ENCODE data around the gene ARL6IP1. TPM values are rescaled to one million over a fixed set of nuclear protein-coding genes. Genes with fewer than 3 reads are reported as not detected.
A peak's percentile ranks its signal among the peaks of the same experiment; 100 is the strongest.

The ARL6IP1 gene
- total RNA-seq, 2 experiments from 2014 or later: 97.0 to 97.3 TPM

- ATAC-seq (no peak), DNase-seq (no peak)
- H3K4me3 Mint-ChIP-seq: no peak overlapping the region
- peaks cover 22% of the 10 kb centered on the region for H3K4me1 Mint-ChIP-seq (ENCODE audit: low read depth)
- peaks cover 62% of the 10 kb centered on the region for H3K36me3 Mint-ChIP-seq (ENCODE audit: low read depth)
- H3K9me3 Mint-ChIP-seq: no peaks in the 10 kb centered on the region
- H3K27ac Mint-ChIP-seq: peak overlapping the region; percentile 71
- ChIA-PET POLR2A (no interaction called here), CTCF (no interaction called here)
- intact Hi-C loops (cut with micrococcal nuclease): no loop called here
- H3K27me3 Mint-ChIP-seq: no peaks in the 10 kb centered on the region
- TF ChIP-seq CTCF (IDR thresholded peaks at IDR 0.05): no peak
Observed at GRCh38 chr16:18839555-18839954, 38.2 kb upstream of the ARL6IP1 start.

- H3K4me3 Mint-ChIP-seq: no peak overlapping the region
- DNase-seq (no peak), ATAC-seq (peak; percentile 91)
- peaks cover 64% of the 10 kb centered on the region for H3K36me3 Mint-ChIP-seq (ENCODE audit: low read depth)
- POLR2A ChIA-PET: interaction anchor here (0.6 to 3.0 kb wide), 6 partner anchors 12 to 98 kb away, joined by 3 to 12 read pairs (median 4); no protein-coding TSS in a partner anchor
- intact Hi-C loops (cut with micrococcal nuclease): no loop called here
- H3K27ac Mint-ChIP-seq: peak overlapping the region; percentile 87
- CTCF ChIA-PET: interaction anchor here (1.4 to 2.5 kb wide), 3 partner anchors 11 to 42 kb away, joined by 3 to 7 read pairs (median 7); partner anchors contain the start of gene ARL6IP1
- H3K4me1 Mint-ChIP-seq (ENCODE audit: low read depth): peaks cover 22% of the 10 kb centered on the region
- H3K27me3 Mint-ChIP-seq: no peaks in the 10 kb centered on the region
- no peak for TF ChIP-seq CTCF (IDR thresholded peaks at IDR 0.05)
- H3K9me3 Mint-ChIP-seq: no peaks in the 10 kb centered on the region
Observed at GRCh38 chr16:18836702-18837101, 35.4 kb upstream of the ARL6IP1 start.

- CTCF ChIA-PET: interaction anchor here (0.7 to 2.1 kb wide), 4 partner anchors 10 to 33 kb away, joined by 3 to 7 read pairs (median 4); partner anchors contain the start of gene ARL6IP1
- no peaks in the 10 kb centered on the region for H3K9me3 Mint-ChIP-seq
- H3K36me3 Mint-ChIP-seq (ENCODE audit: low read depth): peaks cover 61% of the 10 kb centered on the region
- H3K27me3 Mint-ChIP-seq: no peaks in the 10 kb centered on the region
- H3K4me3 Mint-ChIP-seq: no peak overlapping the region
- no peak for TF ChIP-seq CTCF (IDR thresholded peaks at IDR 0.05)
- POLR2A ChIA-PET: interaction anchor here (3.0 kb wide), 1 partner anchor 35 kb away, joined by 12 read pairs; no protein-coding TSS in a partner anchor
- H3K4me1 Mint-ChIP-seq (ENCODE audit: low read depth): peaks cover 22% of the 10 kb centered on the region
- DNase-seq (no peak), ATAC-seq (no peak)
- intact Hi-C loops (cut with micrococcal nuclease): no loop called here
- peak overlapping the region; percentile 3 for H3K27ac Mint-ChIP-seq
Observed at GRCh38 chr16:18834864-18835263, 33.5 kb upstream of the ARL6IP1 start.

GRCh38 chr16:18833707-18834505, 32.6 kb upstream of the ARL6IP1 start:
- peaks cover 20% of the 10 kb centered on the region for H3K4me1 Mint-ChIP-seq (ENCODE audit: low read depth)
- ChIA-PET POLR2A (interaction anchor here (0.6 to 1.2 kb wide), 2 partner anchors 20 to 28 kb away, joined by 3 read pairs; no protein-coding TSS in a partner anchor), CTCF (interaction anchor here (1.6 kb wide), 1 partner anchor 30 kb away, joined by 6 read pairs; no protein-coding TSS in a partner anchor)
- ATAC-seq: no peak
- no peaks in the 10 kb centered on the region for H3K9me3 Mint-ChIP-seq
- intact Hi-C loops (cut with micrococcal nuclease): no loop called here
- no peak for TF ChIP-seq CTCF (IDR thresholded peaks at IDR 0.05)
- no peak overlapping the region for H3K27ac Mint-ChIP-seq
- no peak for DNase-seq
- H3K27me3 Mint-ChIP-seq: no peaks in the 10 kb centered on the region
- H3K36me3 Mint-ChIP-seq (ENCODE audit: low read depth): peaks cover 63% of the 10 kb centered on the region
- H3K4me3 Mint-ChIP-seq: no peak overlapping the region

GRCh38 chr16:18832613-18833012, 31.3 kb upstream of the ARL6IP1 start:
- POLR2A ChIA-PET: interaction anchor here (1.2 kb wide), 1 partner anchor 27 kb away, joined by 3 read pairs; no protein-coding TSS in a partner anchor
- ATAC-seq: no peak
- no peak for TF ChIP-seq CTCF (IDR thresholded peaks at IDR 0.05)

More at GRCh38 chr16:18832613-18833012, 31.3 kb upstream of the ARL6IP1 start:
- H3K27ac Mint-ChIP-seq: no peak overlapping the region
- DNase-seq: no peak
- H3K4me3 Mint-ChIP-seq: no peak overlapping the region
- H3K4me1 Mint-ChIP-seq (ENCODE audit: low read depth): peaks cover 15% of the 10 kb centered on the region
- H3K9me3 Mint-ChIP-seq: no peaks in the 10 kb centered on the region
- CTCF ChIA-PET: interaction anchor here (0.7 to 1.6 kb wide), 3 partner anchors 9 to 29 kb away, joined by 3 to 6 read pairs (median 3); no protein-coding TSS in a partner anchor
- intact Hi-C loops (cut with micrococcal nuclease): no loop called here
- H3K36me3 Mint-ChIP-seq (ENCODE audit: low read depth): peaks cover 63% of the 10 kb centered on the region
- no peaks in the 10 kb centered on the region for H3K27me3 Mint-ChIP-seq

Data from activated CD8-positive, alpha-beta T cell treated with anti-CD3 and anti-CD28 coated beads for 36 hours (primary cell).